Spleen (tissue), 11 donors: Measurements from ENCODE around the gene RPL39. TPM values are rescaled to one million over a fixed set of nuclear protein-coding genes. Genes with fewer than 3 reads are reported as not detected.
"Not testable (repeated sequence)": the region's sequence is repeated elsewhere in the genome, so short reads cannot be mapped to it uniquely, and the experiment has no call there.

Source experiments
- DNase-seq: peaks from one replicate; pipeline ENCODE4 v3.0.0-alpha.2; 2020
- H3K27ac ChIP-seq, 8 donors: fragments of 200-600 bp; sonication (generic) in 7 of 8; 1 replicate in 4 of 8; 2 replicates in 4 of 8; pipeline versions ENCODE4 v1.5.0 to v1.8.0; 2016 to 2021; ENCODE audit warnings: inconsistent platforms in 4 of 8, mild to moderate bottlenecking in 4 of 8, moderate library complexity in 1 of 8
- H3K27me3 ChIP-seq, 7 donors: fragments of 200-600 bp; sonication (generic) in 6 of 7; replicated peaks in 1 of 7; 1 replicate in 4 of 7; 2 replicates in 3 of 7; pipeline versions ENCODE4 v1.5.0 to v1.8.0; 2016 to 2021; ENCODE audit warnings: inconsistent platforms in 3 of 7, mild to moderate bottlenecking in 1 of 7
- H3K36me3 ChIP-seq, 6 donors: fragments of 200-600 bp; sonication (generic) in 5 of 6; 1 replicate in 4 of 6; 2 replicates in 2 of 6; pipeline versions ENCODE4 v1.5.0 to v1.8.0; 2016 to 2021; ENCODE audit warnings: inconsistent platforms in 2 of 6
- H3K4me1 ChIP-seq, 6 donors: fragments of 200-600 bp; sonication (generic) in 5 of 6; 1 replicate in 3 of 6; 2 replicates in 3 of 6; pipeline versions ENCODE4 v1.5.0 to v1.8.0; 2016 to 2021; ENCODE audit warnings: inconsistent platforms in 3 of 6
- H3K4me3 ChIP-seq, 8 donors: fragments of 200-600 bp; sonication (generic) in 7 of 8; 1 replicate in 4 of 8; 2 replicates in 4 of 8; pipeline versions ENCODE4 v1.5.0 to v1.8.0; 2016 to 2021; ENCODE audit warnings: inconsistent platforms in 4 of 8, mild to moderate bottlenecking in 4 of 8, moderate library complexity in 2 of 8
- H3K9me3 ChIP-seq, 8 donors: fragments of 200-600 bp; sonication (generic) in 7 of 8; 1 replicate in 4 of 8; 2 replicates in 4 of 8; pipeline versions ENCODE4 v1.5.0 to v1.8.0; 2016 to 2021; ENCODE audit warnings: inconsistent platforms in 4 of 8
- CTCF ChIP-seq, 11 experiments: fragments of 200-600 bp in 7 of 11; fragments of 450-650 bp in 4 of 11; sonication (generic) in 4 of 11; IDR thresholded peaks in 8 of 11; conservative IDR thresholded peaks in 3 of 11; 1 replicate in 7 of 11; 2 replicates in 4 of 11; pipeline versions ENCODE4 v1.4.0 to v1.8.0; 2016 to 2021; ENCODE audit warnings: antibody characterized with exemption in 11 of 11, inconsistent platforms in 4 of 11, mild to moderate bottlenecking in 1 of 11
- POLR2A ChIP-seq, 3 donors: fragments of 450-650 bp; IDR thresholded peaks; one replicate each; pipeline ENCODE4 v1.5.1; 2017; ENCODE audit warnings: antibody characterized with exemption in 3 of 3, mild to moderate bottlenecking in 1 of 3
- POLR2AphosphoS5 ChIP-seq, 3 donors: sonication (generic); formaldehyde crosslinking; IDR thresholded peaks; one replicate each; pipeline ENCODE4 v1.5.1; 2017; ENCODE audit warnings: antibody characterized with exemption in 3 of 3
- WGBS, 5 donors: extraction: QIAGEN DNeasy Blood & Tissue Kit in 3 of 5; methylation state at CpG; one replicate each; pipeline versions ENCODE4 v1.1.5 to v1.1.7; 2013 to 2018; 5-methylcytosine and 5-hydroxymethylcytosine counted together
- intact Hi-C: fragments of 100-400 bp; cut with DNase I; formaldehyde crosslinking; loops from one replicate; pipeline ENCODE4 v1.15.0; 2023; ENCODE audit warnings: low total_unique reads
- polyA plus RNA-seq, 3 donors: library from polyadenylated mRNA; stranded (reverse); fragments of 200-250 nt; gene quantifications; one replicate each; pipeline ENCODE4 v1.2.1, GENCODE V29; 2013
- total RNA-seq, 7 donors: library from RNA; depleted of rRNA in 3 of 7; stranded (reverse); fragments of >200 nt in 3 of 7; fragmentation: NEBNext Ultra II Directional in 4 of 7; extraction: Animal tissue kit (Norgen Biotek cat#: 25700) in 4 of 7; gene quantifications; one replicate each; pipeline versions ENCODE4 v1.1.0 to v1.2.1, GENCODE V29; 2016 to 2021
- donor health status: healthy with polysubstance abuse.
- donor health status: DM: no; HTN: no; CAD: no; lungs with moderate emphysema.
- donor health status: DM: no; HTN: no; CAD: no.
- donor health status: Bipolar disorder and iron deficiency.
- donor health status: healthy.
- donor health status: DM: no; HTN: no; CAD: no.
- donor health status: DM: yes; HTN: yes; CAD: no.

Gene RPL39
- total and polyA plus RNA-seq, 10 donors: 1,435 to 18,857 (median 2,059) TPM

- intact Hi-C loops: no loop called here
- TF ChIP-seq POLR2A (IDR thresholded peaks at IDR 0.05): no peak
- no peak for TF ChIP-seq POLR2AphosphoS5 (IDR thresholded peaks at IDR 0.05)
- no peak for TF ChIP-seq CTCF (IDR thresholded peaks at IDR 0.05 in 8 of 11, conservative IDR thresholded peaks at IDR 0.05 in 3 of 11)
- peak; percentile 74 for DNase-seq
- WGBS, 5 donors: 65 to 75% (median 68%) methylated on average over 10 of the region's 10 CpGs
- Histone ChIP-seq H3K27me3 (peaks cover 0 to 6% (median 0%) of the 10 kb centered on the region in 7 donors), H3K36me3 (no peaks in the 10 kb centered on the region), H3K4me1 (peaks cover 15 to 78% (median 37%) of the 10 kb centered on the region in 6 donors), H3K9me3 (no peaks in the 10 kb centered on the region), H3K4me3 (no peak overlapping the region), H3K27ac (peak overlapping the region; percentile 49 to 91 (median 82))
Measured at GRCh38 chrX:119756926-119757635, 34.3 kb downstream of the RPL39 start.

- TF ChIP-seq CTCF (IDR thresholded peaks at IDR 0.05 in 8 of 11, conservative IDR thresholded peaks at IDR 0.05 in 3 of 11): no peak
- TF ChIP-seq POLR2AphosphoS5 (IDR thresholded peaks at IDR 0.05): peak in 1 of 3 donors; percentile 47
- TF ChIP-seq POLR2A (IDR thresholded peaks at IDR 0.05): no peak
- intact Hi-C loops: no loop called here
- H3K27ac ChIP-seq: peak overlapping the region; percentile 49 to 91 (median 82)
- H3K4me1 ChIP-seq: peaks cover 15 to 68% (median 37%) of the 10 kb centered on the region in 6 donors
- 12 to 54% (median 17%) methylated on average over 6 to 7 of the region's 7 CpGs for WGBS, 5 donors
- no peaks in the 10 kb centered on the region for H3K36me3 ChIP-seq
- DNase-seq: peak; percentile 76
- H3K9me3 ChIP-seq: no peaks in the 10 kb centered on the region
- peaks cover 0 to 6% (median 0%) of the 10 kb centered on the region in 7 donors for H3K27me3 ChIP-seq
- peak overlapping the region in 2 of 8 donors; percentile 6 to 51 for H3K4me3 ChIP-seq
Measured at GRCh38 chrX:119755981-119756533, 35.4 kb downstream of the RPL39 start.

- no peak for TF ChIP-seq POLR2AphosphoS5 (IDR thresholded peaks at IDR 0.05)
- TF ChIP-seq CTCF (IDR thresholded peaks at IDR 0.05 in 8 of 11, conservative IDR thresholded peaks at IDR 0.05 in 3 of 11): peak; percentile 20 to 65 (median 55)
- H3K36me3 ChIP-seq: no peaks in the 10 kb centered on the region
- 44 to 64% (median 60%) methylated on average over 7 to 8 of the region's 8 CpGs for WGBS, 5 donors
- peak overlapping the region in 4 of 8 donors; percentile 86 to 91 (median 88) for H3K27ac ChIP-seq
- intact Hi-C loops: no loop called here
- peaks cover 15 to 45% (median 33%) of the 10 kb centered on the region in 6 donors for H3K4me1 ChIP-seq
- H3K4me3 ChIP-seq: no peak overlapping the region
- H3K9me3 ChIP-seq: no peaks in the 10 kb centered on the region
- H3K27me3 ChIP-seq: no peaks in the 10 kb centered on the region
- DNase-seq: peak; percentile 32
Measured at GRCh38 chrX:119753639-119754257, 37.7 kb downstream of the RPL39 start.

GRCh38 chrX:119753001-119753400 lies 38.4 kb downstream of the RPL39 start:
- Histone ChIP-seq H3K4me3 (no peak overlapping the region), H3K9me3 (no peaks in the 10 kb centered on the region), H3K27ac (no peak overlapping the region), H3K36me3 (no peaks in the 10 kb centered on the region), H3K27me3 (no peaks in the 10 kb centered on the region), H3K4me1 (peaks cover 15 to 44% (median 31%) of the 10 kb centered on the region in 6 donors)
- no peak for TF ChIP-seq CTCF (IDR thresholded peaks at IDR 0.05 in 8 of 11, conservative IDR thresholded peaks at IDR 0.05 in 3 of 11)
- no peak for TF ChIP-seq POLR2A (IDR thresholded peaks at IDR 0.05)
- TF ChIP-seq POLR2AphosphoS5 (IDR thresholded peaks at IDR 0.05): no peak
- no peak for DNase-seq
- WGBS, 5 donors: 77 to 97% (median 93%) methylated on average over 1 to 3 of the region's 3 CpGs
- intact Hi-C loops: no loop called here

- H3K9me3 ChIP-seq, H3K27me3 ChIP-seq, H3K27ac ChIP-seq, H3K4me3 ChIP-seq, H3K36me3 ChIP-seq, intact Hi-C loops: not testable (repeated sequence)
- peak; percentile 61 for DNase-seq
- H3K4me1 ChIP-seq: peaks cover 0 to 21% (median 9%) of the 10 kb centered on the region in 6 donors
- 93 to 97% (median 97%) methylated on average over 6 to 20 of the region's 27 CpGs; no CpG with 5 or more reads in 1 of the 5 donors for WGBS, 5 donors
Measured at GRCh38 chrX:119750751-119751150, 40.7 kb downstream of the RPL39 start.

GRCh38 chrX:119750131-119750530 lies 41.3 kb downstream of the RPL39 start:
- H3K9me3 ChIP-seq, intact Hi-C loops, H3K27ac ChIP-seq, H3K4me3 ChIP-seq, DNase-seq, H3K27me3 ChIP-seq, H3K36me3 ChIP-seq: not testable (repeated sequence)
- 81 to 89% (median 83%) methylated on average over 7 to 9 of the region's 9 CpGs for WGBS, 5 donors
- H3K4me1 ChIP-seq: peaks cover 0 to 16% (median 5%) of the 10 kb centered on the region in 6 donors
